Measurements from ENCODE around the gene SOCS1. TPM values are rescaled to one million over a fixed set of nuclear protein-coding genes. Genes with fewer than 3 reads are reported as not detected.
"Not testable (repeated sequence)": the region's sequence is repeated elsewhere in the genome, so short reads cannot be mapped to it uniquely, and the experiment has no call there.

SOCS1 gene
- total RNA-seq, 3 donors from 2014 or later: 112 to 148 (median 114) TPM

- DNase-seq: no peak
- no peak for ATAC-seq
- Mint-ChIP-seq H3K9me3 (no peaks in the 10 kb centered on the region), H3K4me1 (ENCODE audit: low read depth) (peaks cover 56% of the 10 kb centered on the region), H3K36me3 (ENCODE audit: insufficient read depth) (no peaks in the 10 kb centered on the region), H3K27me3 (ENCODE audit: low read depth) (no peaks in the 10 kb centered on the region), H3K4me3 (peak overlapping the region; percentile 51)
These were observed 20.9 kb downstream of the SOCS1 start for GRCh38 chr16:11234884-11235702.

GRCh38 chr16:11233727-11234376 lies 22.2 kb downstream of the SOCS1 start:
- Mint-ChIP-seq H3K27me3 (ENCODE audit: low read depth) (no peaks in the 10 kb centered on the region), H3K4me1 (ENCODE audit: low read depth) (peaks cover 62% of the 10 kb centered on the region), H3K4me3 (peak overlapping the region; percentile 53), H3K36me3 (ENCODE audit: insufficient read depth) (no peaks in the 10 kb centered on the region), H3K9me3 (no peaks in the 10 kb centered on the region)
- ATAC-seq: peak; percentile 70 to 73
- peak; percentile 72 for DNase-seq

GRCh38 chr16:11232852-11233726 lies 22.9 kb downstream of the SOCS1 start:
- Mint-ChIP-seq H3K27me3 (ENCODE audit: low read depth) (no peaks in the 10 kb centered on the region), H3K36me3 (ENCODE audit: insufficient read depth) (no peaks in the 10 kb centered on the region), H3K9me3 (no peaks in the 10 kb centered on the region), H3K4me1 (ENCODE audit: low read depth) (peaks cover 63% of the 10 kb centered on the region), H3K4me3 (peak overlapping the region; percentile 53)
- DNase-seq (peak; percentile 89), ATAC-seq (peak; percentile 83 to 85)

GRCh38 chr16:11232302-11232851 lies 23.6 kb downstream of the SOCS1 start:
- ATAC-seq: no peak
- Mint-ChIP-seq H3K4me1 (ENCODE audit: low read depth) (peaks cover 65% of the 10 kb centered on the region), H3K9me3 (no peaks in the 10 kb centered on the region), H3K4me3 (peak overlapping the region; percentile 53), H3K36me3 (ENCODE audit: insufficient read depth) (no peaks in the 10 kb centered on the region), H3K27me3 (ENCODE audit: low read depth) (no peaks in the 10 kb centered on the region)
- no peak for DNase-seq

GRCh38 chr16:11231367-11231970 lies 24.5 kb downstream of the SOCS1 start:
- no peaks in the 10 kb centered on the region for H3K9me3 Mint-ChIP-seq
- H3K27me3 Mint-ChIP-seq (ENCODE audit: low read depth): no peaks in the 10 kb centered on the region
- DNase-seq (no peak), ATAC-seq (no peak)
- no peaks in the 10 kb centered on the region for H3K36me3 Mint-ChIP-seq (ENCODE audit: insufficient read depth)
- peak overlapping the region; percentile 8 for H3K4me3 Mint-ChIP-seq
- H3K4me1 Mint-ChIP-seq (ENCODE audit: low read depth): peaks cover 68% of the 10 kb centered on the region

- Mint-ChIP-seq H3K9me3 (no peaks in the 10 kb centered on the region), H3K4me3 (no peak overlapping the region), H3K4me1 (ENCODE audit: low read depth) (peaks cover 77% of the 10 kb centered on the region), H3K27me3 (ENCODE audit: low read depth) (no peaks in the 10 kb centered on the region), H3K36me3 (ENCODE audit: insufficient read depth) (no peaks in the 10 kb centered on the region)
- DNase-seq (no peak), ATAC-seq (no peak)
These were observed 26.1 kb downstream of the SOCS1 start for GRCh38 chr16:11229906-11230305.

GRCh38 chr16:11229432-11229831 lies 26.6 kb downstream of the SOCS1 start:
- ATAC-seq: no peak
- no peaks in the 10 kb centered on the region for H3K27me3 Mint-ChIP-seq (ENCODE audit: low read depth)

GRCh38 chr16:11225677-11226549 lies 30.1 kb downstream of the SOCS1 start:
- ATAC-seq: no peak
- H3K9me3 Mint-ChIP-seq: no peaks in the 10 kb centered on the region
- H3K4me3 Mint-ChIP-seq: peak overlapping the region; percentile 59
- peaks cover 62% of the 10 kb centered on the region for H3K4me1 Mint-ChIP-seq (ENCODE audit: low read depth)
- no peaks in the 10 kb centered on the region for H3K27me3 Mint-ChIP-seq (ENCODE audit: low read depth)
- no peaks in the 10 kb centered on the region for H3K36me3 Mint-ChIP-seq (ENCODE audit: insufficient read depth)
- DNase-seq: no peak

More at GRCh38 chr16:11229432-11229831, 26.6 kb downstream of the SOCS1 start:
- H3K9me3 Mint-ChIP-seq: no peaks in the 10 kb centered on the region
- H3K4me3 Mint-ChIP-seq: no peak overlapping the region
- H3K36me3 Mint-ChIP-seq (ENCODE audit: insufficient read depth): no peaks in the 10 kb centered on the region
- DNase-seq: no peak
- peaks cover 79% of the 10 kb centered on the region for H3K4me1 Mint-ChIP-seq (ENCODE audit: low read depth)

- peak; percentile 75 for DNase-seq
- peaks cover 61% of the 10 kb centered on the region for H3K4me1 Mint-ChIP-seq (ENCODE audit: low read depth)
- no peaks in the 10 kb centered on the region for H3K9me3 Mint-ChIP-seq
- ATAC-seq: peak; percentile 81 to 82
- H3K36me3 Mint-ChIP-seq (ENCODE audit: insufficient read depth): no peaks in the 10 kb centered on the region
- no peaks in the 10 kb centered on the region for H3K27me3 Mint-ChIP-seq (ENCODE audit: low read depth)
- peak overlapping the region; percentile 59 for H3K4me3 Mint-ChIP-seq
These were observed 30.9 kb downstream of the SOCS1 start for GRCh38 chr16:11224894-11225676.

GRCh38 chr16:11224096-11224893 lies 31.7 kb downstream of the SOCS1 start:
- Mint-ChIP-seq H3K9me3 (no peaks in the 10 kb centered on the region), H3K27me3 (ENCODE audit: low read depth) (no peaks in the 10 kb centered on the region), H3K4me3 (peak overlapping the region; percentile 70), H3K36me3 (ENCODE audit: insufficient read depth) (no peaks in the 10 kb centered on the region), H3K4me1 (ENCODE audit: low read depth) (peaks cover 56% of the 10 kb centered on the region)
- peak; percentile 34 for DNase-seq
- peak; percentile 19 to 23 for ATAC-seq

GRCh38 chr16:11220507-11220906 lies 35.5 kb downstream of the SOCS1 start:
- H3K4me3 Mint-ChIP-seq; DNase-seq; H3K36me3 Mint-ChIP-seq (ENCODE audit: insufficient read depth); H3K9me3 Mint-ChIP-seq; H3K27me3 Mint-ChIP-seq (ENCODE audit: low read depth); ATAC-seq: not testable (repeated sequence)
- H3K4me1 Mint-ChIP-seq (ENCODE audit: low read depth): peaks cover 34% of the 10 kb centered on the region

- Mint-ChIP-seq H3K4me1 (ENCODE audit: low read depth) (peaks cover 20% of the 10 kb centered on the region), H3K4me3 (no peak overlapping the region), H3K27me3 (ENCODE audit: low read depth) (no peaks in the 10 kb centered on the region), H3K9me3 (peaks cover 7% of the 10 kb centered on the region), H3K36me3 (ENCODE audit: insufficient read depth) (no peaks in the 10 kb centered on the region)
- ATAC-seq (no peak), DNase-seq (no peak)
These were observed 36.8 kb downstream of the SOCS1 start for GRCh38 chr16:11219178-11219577.
